LNCaP clone FGC (cell line): Measurements from ENCODE around the gene APPL2.

Source experiments
- DNase-seq: peaks from one replicate; pipeline ENCODE4 v3.0.0-alpha.2; 2011; ENCODE audit warnings: low read depth
- H3K4me3 ChIP-seq: 2 replicates; pipeline ENCODE4 v1.5.1; 2011; ENCODE audit warnings: mild to moderate bottlenecking, low read depth, low read length, control low read depth
- TF ChIP-seq, protein P1 (sequence below): IDR thresholded peaks from 2 replicates; pipeline ENCODE4 v1.5.1; 2012; ENCODE audit warnings: mild to moderate bottlenecking; ENCODE audit not compliant: control insufficient read depth, insufficient read depth; ENCODE audit errors: extremely low read depth

APPL2 gene

DNA sequence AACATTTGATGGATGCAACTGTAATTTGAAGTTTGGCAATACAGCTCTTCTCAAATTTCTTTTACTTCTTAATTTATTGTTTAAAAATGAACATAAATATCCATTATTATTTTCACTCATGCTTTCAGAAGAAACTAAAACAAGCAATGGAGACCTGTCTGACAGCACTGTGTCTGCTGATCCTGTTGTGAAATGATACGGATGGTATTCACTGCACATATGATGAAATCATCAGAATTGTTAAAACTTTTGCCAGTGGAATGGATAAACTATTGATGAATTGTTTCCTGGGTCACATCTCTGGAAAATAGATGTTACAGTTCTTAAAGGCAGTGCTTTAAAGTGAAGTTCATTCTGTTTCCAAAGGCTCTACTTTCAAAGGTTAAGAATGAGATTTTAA, 69.2 kb downstream of the APPL2 start:
- TF ChIP-seq, protein P1, sequence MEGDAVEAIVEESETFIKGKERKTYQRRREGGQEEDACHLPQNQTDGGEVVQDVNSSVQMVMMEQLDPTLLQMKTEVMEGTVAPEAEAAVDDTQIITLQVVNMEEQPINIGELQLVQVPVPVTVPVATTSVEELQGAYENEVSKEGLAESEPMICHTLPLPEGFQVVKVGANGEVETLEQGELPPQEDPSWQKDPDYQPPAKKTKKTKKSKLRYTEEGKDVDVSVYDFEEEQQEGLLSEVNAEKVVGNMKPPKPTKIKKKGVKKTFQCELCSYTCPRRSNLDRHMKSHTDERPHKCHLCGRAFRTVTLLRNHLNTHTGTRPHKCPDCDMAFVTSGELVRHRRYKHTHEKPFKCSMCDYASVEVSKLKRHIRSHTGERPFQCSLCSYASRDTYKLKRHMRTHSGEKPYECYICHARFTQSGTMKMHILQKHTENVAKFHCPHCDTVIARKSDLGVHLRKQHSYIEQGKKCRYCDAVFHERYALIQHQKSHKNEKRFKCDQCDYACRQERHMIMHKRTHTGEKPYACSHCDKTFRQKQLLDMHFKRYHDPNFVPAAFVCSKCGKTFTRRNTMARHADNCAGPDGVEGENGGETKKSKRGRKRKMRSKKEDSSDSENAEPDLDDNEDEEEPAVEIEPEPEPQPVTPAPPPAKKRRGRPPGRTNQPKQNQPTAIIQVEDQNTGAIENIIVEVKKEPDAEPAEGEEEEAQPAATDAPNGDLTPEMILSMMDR = no peak
- no peak for DNase-seq
- no peak overlapping the region for H3K4me3 ChIP-seq

DNA sequence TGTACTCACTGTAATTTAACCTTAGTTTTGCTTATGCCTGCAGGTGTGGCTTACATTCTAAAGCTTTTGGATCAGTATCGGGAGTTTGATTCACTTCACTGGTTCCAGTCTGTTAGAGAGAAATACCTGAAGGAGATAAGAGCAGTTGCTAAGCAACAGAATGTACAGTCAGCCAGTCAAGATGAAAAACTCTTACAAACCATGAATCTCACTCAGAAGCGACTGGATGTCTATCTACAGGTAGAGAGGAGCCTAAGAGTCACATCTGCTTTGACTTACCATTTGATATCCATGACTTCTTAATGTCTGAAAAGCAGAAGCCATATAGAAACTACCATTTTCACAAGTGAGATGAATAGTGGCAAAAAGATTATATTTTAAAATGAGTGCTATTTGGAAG, 71.9 kb downstream of the APPL2 start:
- no peak overlapping the region for H3K4me3 ChIP-seq
- no peak for DNase-seq
- TF ChIP-seq, protein P1 = no peak

DNA sequence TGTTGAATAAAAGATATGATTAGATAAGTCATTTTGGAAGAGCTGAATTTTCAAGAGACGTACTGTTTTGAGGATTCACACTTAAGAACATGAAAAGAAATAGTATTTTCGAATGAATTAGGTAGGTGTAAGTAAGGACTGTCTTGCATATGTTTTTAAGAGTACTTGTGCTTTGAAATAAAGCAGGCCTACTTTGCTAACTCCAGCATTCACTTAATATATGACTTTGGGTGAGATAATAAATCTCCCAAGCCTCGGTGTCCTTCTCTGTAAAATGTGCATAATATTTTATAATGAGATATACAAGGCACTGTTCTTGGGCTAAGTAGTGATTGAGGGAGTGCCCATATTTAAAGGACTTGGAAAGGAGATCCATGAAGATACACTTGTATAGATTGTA, 73.8 kb downstream of the APPL2 start:
- DNase-seq = no peak
- TF ChIP-seq, protein P1 = no peak
- no peak overlapping the region for H3K4me3 ChIP-seq

DNA sequence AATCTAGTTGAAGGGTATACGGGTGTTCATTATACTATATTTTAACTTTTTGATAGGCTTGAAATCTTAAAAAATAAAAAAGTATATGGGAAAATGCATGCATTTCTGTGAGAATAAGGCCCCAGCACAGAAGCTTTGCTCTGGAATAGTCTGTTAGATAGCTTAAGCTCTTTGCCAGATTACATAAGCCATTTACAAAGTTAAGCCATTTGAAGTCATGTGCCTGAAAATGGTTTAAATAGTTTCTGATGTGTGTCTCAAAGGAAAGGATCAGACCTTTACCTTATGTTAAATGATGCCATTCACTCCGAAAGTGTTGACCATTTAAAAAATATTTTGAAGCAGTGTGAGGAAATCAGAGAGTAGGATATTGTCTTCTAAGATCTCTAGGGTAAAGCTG, 77.1 kb downstream of the APPL2 start:
- no peak for DNase-seq
- no peak overlapping the region for H3K4me3 ChIP-seq
- TF ChIP-seq, protein P1 = no peak

DNA sequence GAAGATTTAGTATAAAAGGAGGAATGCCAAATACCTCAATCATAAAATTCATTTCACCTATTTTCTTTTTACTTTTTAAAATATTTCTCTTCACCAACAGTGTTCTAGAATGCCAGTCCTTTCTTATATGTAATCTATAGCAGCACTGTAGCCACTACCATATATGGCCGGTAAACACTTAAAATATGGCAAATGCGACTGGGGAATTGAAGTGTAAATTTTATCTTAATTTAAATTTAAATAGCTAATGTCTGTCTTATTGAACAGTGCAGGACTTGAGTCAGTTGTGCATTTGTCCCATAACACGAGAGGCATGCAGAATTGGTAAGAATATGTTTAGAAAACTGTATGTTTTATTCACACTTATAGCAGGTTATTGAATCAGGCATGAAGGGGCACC, 78.4 kb downstream of the APPL2 start:
- H3K4me3 ChIP-seq = no peak overlapping the region
- DNase-seq = no peak
- TF ChIP-seq, protein P1 = no peak

DNA sequence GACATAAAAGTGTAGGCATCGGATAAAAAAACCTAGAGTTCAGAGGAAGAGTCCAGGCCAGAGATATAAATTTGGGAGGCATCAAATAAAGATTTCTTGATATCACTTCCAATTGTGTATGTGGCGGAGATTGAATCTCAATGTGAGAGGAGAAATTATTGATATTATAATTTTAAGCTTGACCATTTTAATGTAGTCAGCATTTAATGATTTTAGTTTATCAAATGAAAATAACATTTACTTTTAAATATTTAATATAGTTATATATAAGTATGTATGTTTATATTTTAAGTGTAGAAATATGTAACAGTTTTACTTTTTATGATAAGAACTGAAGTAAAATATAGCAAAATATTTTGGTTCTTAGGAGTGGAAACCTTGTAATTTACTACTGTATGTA, 79.7 kb downstream of the APPL2 start:
- TF ChIP-seq, protein P1 = no peak
- H3K4me3 ChIP-seq = no peak overlapping the region
- no peak for DNase-seq

DNA sequence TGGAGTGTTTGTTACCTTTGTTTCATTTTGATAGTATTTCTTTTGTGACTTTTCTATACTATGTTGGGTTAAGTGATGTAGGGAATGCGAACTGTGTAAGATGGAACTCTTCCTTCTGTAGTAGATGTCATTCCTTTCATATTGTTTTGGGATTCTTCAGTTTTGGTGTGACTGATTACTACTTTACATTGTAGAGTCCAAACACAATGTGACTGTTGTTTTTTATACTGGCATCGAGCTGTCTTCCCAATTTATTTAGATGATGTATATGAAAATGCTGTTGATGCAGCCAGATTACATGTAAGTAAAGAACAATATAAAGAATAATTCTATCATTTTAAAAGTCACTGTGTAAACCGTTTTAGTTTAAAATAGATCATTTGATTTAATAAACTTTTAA, 93.7 kb downstream of the APPL2 start:
- TF ChIP-seq, protein P1 = no peak
- H3K4me3 ChIP-seq = no peak overlapping the region
- no peak for DNase-seq
